Measurements from ENCODE around the gene CABP7.
"Not testable (repeated sequence)": the region's sequence is repeated elsewhere in the genome, so short reads cannot be mapped to it uniquely, and the experiment has no call there.

The CABP7 gene

GRCh38 chr22:29750029-29750428 is 30.2 kb downstream of the CABP7 start:
- no peak overlapping the region for H3K4me3 ChIP-seq (ENCODE audit: insufficient read length, low read depth)
- DNase-seq (ENCODE audit: low read depth, low spot score): no peak
- TF ChIP-seq ZNF274 (IDR thresholded peaks at IDR 0.05; ENCODE audit: low read depth, low read length) (no peak), YY1 (IDR thresholded peaks at IDR 0.05; ENCODE audit: insufficient read depth, insufficient read length) (no peak), SUZ12 (IDR thresholded peaks at IDR 0.05; ENCODE audit: extremely low read depth, insufficient read depth, insufficient read length) (no peak)
- no peaks in the 10 kb centered on the region for H3K9me3 ChIP-seq (ENCODE audit: insufficient read depth, low read length)
- H3K4me1 ChIP-seq (ENCODE audit: insufficient read depth, insufficient read length): peaks cover 2% of the 10 kb centered on the region
- H3K9ac ChIP-seq (ENCODE audit: insufficient read length, low read depth): no peak overlapping the region
- no peaks in the 10 kb centered on the region for H3K27me3 ChIP-seq (ENCODE audit: insufficient read depth, insufficient read length)
- H3K36me3 ChIP-seq (ENCODE audit: insufficient read depth, insufficient read length, low read length): peaks cover 11% of the 10 kb centered on the region

GRCh38 chr22:29750559-29751538 is 31.0 kb downstream of the CABP7 start:
- TF ChIP-seq YY1 (IDR thresholded peaks at IDR 0.05; ENCODE audit: insufficient read depth, insufficient read length) (no peak), ZNF274 (IDR thresholded peaks at IDR 0.05; ENCODE audit: low read depth, low read length) (no peak)
- Histone ChIP-seq H3K36me3 (ENCODE audit: insufficient read depth, insufficient read length, low read length) (peaks cover 8% of the 10 kb centered on the region), H3K4me1 (ENCODE audit: insufficient read depth, insufficient read length) (peaks cover 2% of the 10 kb centered on the region), H3K27me3 (ENCODE audit: insufficient read depth, insufficient read length) (no peaks in the 10 kb centered on the region), H3K4me3 (ENCODE audit: insufficient read length, low read depth) (no peak overlapping the region), H3K9me3 (ENCODE audit: insufficient read depth, low read length) (no peaks in the 10 kb centered on the region), H3K9ac (ENCODE audit: insufficient read length, low read depth) (no peak overlapping the region)
- DNase-seq (ENCODE audit: low read depth, low spot score): no peak

- no peak overlapping the region for H3K4me3 ChIP-seq (ENCODE audit: insufficient read length, low read depth)
- peaks cover 2% of the 10 kb centered on the region for H3K4me1 ChIP-seq (ENCODE audit: insufficient read depth, insufficient read length)
- DNase-seq (ENCODE audit: low read depth, low spot score): no peak
- H3K9me3 ChIP-seq (ENCODE audit: insufficient read depth, low read length): no peaks in the 10 kb centered on the region
- H3K9ac ChIP-seq (ENCODE audit: insufficient read length, low read depth): no peak overlapping the region
- no peaks in the 10 kb centered on the region for H3K27me3 ChIP-seq (ENCODE audit: insufficient read depth, insufficient read length)
- TF ChIP-seq ZNF274 (IDR thresholded peaks at IDR 0.05; ENCODE audit: low read depth, low read length): no peak
- TF ChIP-seq SUZ12 (IDR thresholded peaks at IDR 0.05; ENCODE audit: extremely low read depth, insufficient read depth, insufficient read length): no peak
- no peak for TF ChIP-seq YY1 (IDR thresholded peaks at IDR 0.05; ENCODE audit: insufficient read depth, insufficient read length)
- H3K36me3 ChIP-seq (ENCODE audit: insufficient read depth, insufficient read length, low read length): peaks cover 8% of the 10 kb centered on the region
These were observed 31.9 kb downstream of the CABP7 start for GRCh38 chr22:29751669-29752068.

- Histone ChIP-seq H3K36me3 (ENCODE audit: insufficient read depth, insufficient read length, low read length) (no peaks in the 10 kb centered on the region), H3K9me3 (ENCODE audit: insufficient read depth, low read length) (no peaks in the 10 kb centered on the region), H3K27me3 (ENCODE audit: insufficient read depth, insufficient read length) (no peaks in the 10 kb centered on the region), H3K4me3 (ENCODE audit: insufficient read length, low read depth) (no peak overlapping the region), H3K4me1 (ENCODE audit: insufficient read depth, insufficient read length) (peaks cover 5% of the 10 kb centered on the region), H3K9ac (ENCODE audit: insufficient read length, low read depth) (no peak overlapping the region)
- TF ChIP-seq YY1 (IDR thresholded peaks at IDR 0.05; ENCODE audit: insufficient read depth, insufficient read length) (no peak), ZNF274 (IDR thresholded peaks at IDR 0.05; ENCODE audit: low read depth, low read length) (no peak), SUZ12 (IDR thresholded peaks at IDR 0.05; ENCODE audit: extremely low read depth, insufficient read depth, insufficient read length) (no peak)
- DNase-seq (ENCODE audit: low read depth, low spot score): no peak
These were observed 34.2 kb downstream of the CABP7 start for GRCh38 chr22:29753808-29754657.

GRCh38 chr22:29754658-29755395 is 35.0 kb downstream of the CABP7 start:
- not testable (repeated sequence) for H3K36me3 ChIP-seq (ENCODE audit: insufficient read depth, insufficient read length, low read length); H3K4me1 ChIP-seq (ENCODE audit: insufficient read depth, insufficient read length); H3K27me3 ChIP-seq (ENCODE audit: insufficient read depth, insufficient read length); H3K4me3 ChIP-seq (ENCODE audit: insufficient read length, low read depth); H3K9ac ChIP-seq (ENCODE audit: insufficient read length, low read depth); H3K9me3 ChIP-seq (ENCODE audit: insufficient read depth, low read length); DNase-seq (ENCODE audit: low read depth, low spot score)

GRCh38 chr22:29755889-29756288 is 36.1 kb downstream of the CABP7 start:
- H3K4me3 ChIP-seq (ENCODE audit: insufficient read length, low read depth): no peak overlapping the region
- H3K27me3 ChIP-seq (ENCODE audit: insufficient read depth, insufficient read length): no peaks in the 10 kb centered on the region
- no peaks in the 10 kb centered on the region for H3K36me3 ChIP-seq (ENCODE audit: insufficient read depth, insufficient read length, low read length)
- peaks cover 5% of the 10 kb centered on the region for H3K4me1 ChIP-seq (ENCODE audit: insufficient read depth, insufficient read length)
- no peak for DNase-seq (ENCODE audit: low read depth, low spot score)
- TF ChIP-seq ZNF274 (IDR thresholded peaks at IDR 0.05; ENCODE audit: low read depth, low read length) (no peak), YY1 (IDR thresholded peaks at IDR 0.05; ENCODE audit: insufficient read depth, insufficient read length) (no peak), SUZ12 (IDR thresholded peaks at IDR 0.05; ENCODE audit: extremely low read depth, insufficient read depth, insufficient read length) (no peak)
- H3K9ac ChIP-seq (ENCODE audit: insufficient read length, low read depth): no peak overlapping the region
- H3K9me3 ChIP-seq (ENCODE audit: insufficient read depth, low read length): no peaks in the 10 kb centered on the region

Measured in NT2/D1 (cell line).